ENCODE measurements around the gene BLCAP.

Gene BLCAP

DNA sequence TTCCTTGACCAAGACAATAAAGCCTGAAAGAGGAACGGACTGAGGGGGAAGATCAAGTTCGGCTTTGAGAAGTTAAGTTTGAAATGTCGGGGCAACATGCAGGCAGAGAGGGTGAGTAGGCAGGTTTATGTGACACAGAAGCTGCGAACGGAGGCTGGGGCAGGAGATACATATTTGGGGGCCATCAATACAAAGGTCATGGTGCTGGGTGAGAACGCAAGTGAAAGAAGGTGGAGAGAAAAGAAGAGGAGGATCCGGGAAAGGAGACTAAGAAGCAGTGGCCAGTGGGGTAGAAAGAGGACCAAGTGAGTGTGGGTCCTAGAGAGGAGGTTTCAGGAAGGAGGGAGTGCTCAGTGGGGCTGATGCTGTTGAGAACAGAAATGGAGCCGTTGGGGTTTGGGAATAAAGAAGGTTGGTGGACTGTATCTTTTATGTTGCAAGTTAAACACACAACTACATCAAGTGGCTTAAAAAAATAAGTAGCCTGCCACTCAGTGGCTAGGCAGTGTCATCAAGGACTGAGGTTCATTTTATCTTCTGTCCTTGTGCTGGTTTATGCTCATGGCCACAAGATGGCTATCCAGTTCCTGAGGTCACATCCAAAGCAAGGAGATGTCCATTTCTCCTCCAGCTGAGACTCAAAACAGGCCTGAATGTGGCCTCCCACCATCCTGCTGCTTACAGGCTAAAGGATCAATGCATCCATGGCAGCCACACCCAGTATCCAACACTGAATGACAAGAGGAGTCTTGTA lies 1.7 kb upstream of the BLCAP start:
- DNase-seq (ENCODE audit: low spot score) = no peak

GRCh38 chr20:37528446-37529213 lies 954 bp upstream of the BLCAP start:
- no peak for DNase-seq (ENCODE audit: low spot score)

- peak; percentile 14 for DNase-seq (ENCODE audit: low spot score)
Observed at GRCh38 chr20:37526839-37527637, 638 bp downstream of the BLCAP start.

- peak; percentile 46 for DNase-seq (ENCODE audit: low spot score)
Observed at GRCh38 chr20:37526238-37526838, 1.3 kb downstream of the BLCAP start.

DNA sequence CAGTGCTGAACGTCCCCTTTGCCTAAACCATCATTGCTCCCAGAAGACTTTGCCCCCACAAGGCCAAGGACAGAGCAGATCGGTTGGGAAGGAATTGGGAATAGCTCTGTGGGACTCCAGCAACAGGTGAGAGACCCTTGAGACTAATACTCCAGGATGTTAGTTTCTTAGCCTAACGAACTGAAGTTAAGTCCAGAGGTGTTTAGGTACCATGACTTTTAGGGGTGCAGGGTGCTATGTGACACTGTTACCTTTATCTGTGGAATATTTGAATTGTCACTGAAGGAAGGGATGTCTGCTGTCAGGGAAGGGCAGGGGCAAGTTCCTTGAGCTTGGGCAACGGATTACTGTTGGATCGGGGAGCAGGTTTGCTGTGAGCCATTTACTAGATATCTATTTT lies 1.9 kb downstream of the BLCAP start:
- no peak for DNase-seq (ENCODE audit: low spot score)

GRCh38 chr20:37524859-37525708 lies 2.6 kb downstream of the BLCAP start:
- no peak for DNase-seq (ENCODE audit: low spot score)

DNA sequence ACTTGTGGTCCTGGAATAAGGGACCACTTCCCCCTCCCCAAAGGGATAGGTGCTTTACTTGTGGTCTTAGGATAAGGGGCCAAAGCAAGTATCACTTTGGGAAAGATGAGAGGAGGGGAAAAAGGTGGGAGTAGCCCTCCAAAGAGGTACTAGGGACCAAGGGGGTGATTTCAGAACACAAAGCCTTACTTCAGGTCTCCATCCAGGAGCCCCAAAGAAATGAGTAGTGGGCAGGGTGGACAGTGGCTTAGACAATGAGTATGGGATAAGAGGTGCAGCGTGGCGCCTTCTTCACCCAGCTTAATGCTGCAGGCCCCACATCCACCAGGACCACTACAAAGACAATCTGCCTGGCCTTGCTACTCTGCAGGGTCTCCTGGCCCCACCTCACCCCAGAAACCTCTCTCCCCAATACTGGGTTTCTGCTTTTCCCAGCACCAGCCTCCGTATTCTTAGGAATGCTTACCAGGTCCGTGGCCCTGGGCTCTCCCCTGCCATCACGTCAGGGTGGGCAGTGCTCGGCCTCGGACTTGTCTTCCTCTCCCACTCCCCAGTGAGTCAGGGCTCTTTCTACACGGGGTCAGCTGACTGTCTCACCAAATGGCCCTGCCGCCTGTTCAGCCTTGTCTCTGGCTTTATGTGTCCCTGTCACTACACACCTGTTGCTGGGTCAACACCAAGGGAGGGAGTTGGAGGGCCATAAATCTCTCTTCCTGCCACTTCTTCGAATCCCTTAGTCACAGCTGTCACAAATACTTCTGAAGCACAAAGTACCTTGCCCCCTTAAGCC lies 3.6 kb downstream of the BLCAP start:
- no peak for DNase-seq (ENCODE audit: low spot score)

- no peak for DNase-seq (ENCODE audit: low spot score)
Observed at GRCh38 chr20:37523012-37523391, 4.7 kb downstream of the BLCAP start.

DNA sequence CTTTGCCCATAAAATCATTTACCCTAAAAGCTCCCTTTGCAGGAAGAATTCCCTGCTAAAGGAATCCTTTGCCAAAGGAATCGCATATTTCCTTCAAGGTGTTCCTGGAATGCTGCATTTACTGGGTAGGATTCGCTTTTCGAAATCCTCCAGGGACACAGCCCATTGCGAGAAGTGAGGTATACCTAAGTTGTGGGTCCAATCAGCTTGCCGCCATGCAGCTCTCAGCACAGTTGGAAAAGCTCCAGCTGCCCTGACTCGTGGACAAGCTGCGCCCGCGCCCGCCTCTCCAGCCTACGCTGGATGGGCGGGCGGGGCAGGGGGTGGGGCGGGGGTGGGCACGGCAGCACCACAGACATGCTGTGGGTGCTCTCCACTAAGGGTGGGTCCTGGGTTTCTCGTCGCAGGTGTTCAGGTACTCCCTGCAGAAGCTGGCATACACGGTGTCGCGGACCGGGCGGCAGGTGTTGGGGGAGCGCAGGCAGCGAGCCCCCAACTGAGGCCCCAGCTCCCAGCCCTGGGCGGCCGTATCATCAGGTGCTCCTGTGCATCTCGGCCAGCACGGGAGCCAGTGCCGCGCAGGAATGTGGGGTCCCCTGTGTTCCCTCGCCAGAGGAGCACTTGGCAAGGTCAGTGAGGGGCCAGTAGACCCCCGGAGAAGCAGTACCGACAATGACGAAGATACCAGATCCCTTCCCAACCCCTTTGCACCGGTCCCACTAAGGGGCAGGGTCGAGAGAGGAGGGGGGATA lies 5.2 kb downstream of the BLCAP start:
- no peak for DNase-seq (ENCODE audit: low spot score)

GRCh38 chr20:37521061-37521771 lies 6.5 kb downstream of the BLCAP start, which contains the start of gene NNAT:
NNAT (plus strand) TSS chr20:37521250; CDS start chr20:37521332, 82 bp downstream.
- no peak for DNase-seq (ENCODE audit: low spot score)

DNA sequence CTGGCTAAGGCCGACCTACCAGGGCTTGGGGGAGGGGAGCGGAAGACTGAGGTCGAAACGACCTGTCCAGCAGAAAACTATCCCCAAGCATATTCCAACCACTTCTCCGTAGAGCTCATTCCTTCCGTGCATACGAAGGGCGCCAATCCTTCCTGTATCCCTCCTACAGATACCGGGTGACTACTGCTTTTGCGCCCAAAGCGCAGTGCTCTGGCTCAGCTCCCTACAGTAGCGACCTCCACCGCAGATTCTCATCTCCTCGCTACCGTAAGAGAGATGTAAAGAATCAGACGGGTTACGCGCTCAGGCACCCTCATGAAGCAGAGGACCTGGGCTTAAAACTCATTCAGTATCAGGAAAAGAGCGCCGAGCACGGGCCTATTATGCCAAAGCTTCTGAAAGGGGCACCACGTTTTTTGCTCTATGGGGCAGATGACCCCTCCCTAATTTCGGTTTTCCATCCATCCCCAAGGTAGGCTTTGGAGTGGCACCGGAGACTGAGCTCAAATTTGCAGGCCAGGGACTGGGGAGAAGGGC lies 7.2 kb downstream of the BLCAP start:
- DNase-seq (ENCODE audit: low spot score) = no peak

DNA sequence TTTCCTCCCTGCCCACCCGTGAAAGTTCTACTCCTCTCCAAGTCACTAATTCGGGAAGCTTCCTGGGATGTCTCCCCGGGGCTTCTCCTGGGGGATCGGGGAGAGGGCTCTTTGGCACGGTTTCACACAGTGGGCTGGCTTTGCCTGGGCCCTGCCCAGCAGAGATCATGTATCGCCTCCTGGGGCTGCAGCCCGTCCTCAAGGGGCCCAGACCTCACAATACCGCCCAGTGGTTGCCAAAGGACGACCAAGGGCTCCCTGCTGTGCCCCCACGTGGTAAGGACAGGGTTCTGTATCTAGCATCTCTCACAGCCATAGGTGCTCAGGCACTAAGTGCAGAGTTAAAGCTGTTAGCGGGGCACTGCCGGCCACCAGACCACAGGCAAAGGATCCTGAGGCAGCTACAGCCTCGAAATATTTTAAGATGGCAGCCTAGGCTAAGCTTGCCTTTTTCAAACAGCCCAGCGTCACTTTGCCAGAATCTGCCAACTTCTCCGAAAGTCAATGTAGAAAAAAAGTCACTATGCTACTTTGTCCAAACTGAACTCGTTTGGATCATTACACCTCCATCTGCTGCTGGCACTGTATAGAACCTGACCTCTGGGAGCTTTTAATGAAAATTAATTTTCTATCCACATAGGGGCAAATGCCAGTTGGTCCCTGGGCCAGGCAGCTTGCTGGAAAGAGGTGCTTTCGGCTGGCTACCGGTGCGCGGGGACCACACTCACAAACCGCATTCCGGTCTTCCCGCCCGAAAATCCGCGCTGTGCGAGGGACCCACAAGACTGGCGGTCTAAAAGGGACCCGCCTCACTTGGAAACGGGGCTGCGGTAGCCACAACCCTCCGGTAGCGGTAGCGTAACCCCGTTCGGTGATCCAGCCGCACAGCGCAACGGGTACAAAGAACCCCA lies 7.9 kb downstream of the BLCAP start:
- peak; percentile 28 for DNase-seq (ENCODE audit: low spot score)

GRCh38 chr20:37518606-37519507 lies 8.8 kb downstream of the BLCAP start:
- no peak for DNase-seq (ENCODE audit: low spot score)

DNA sequence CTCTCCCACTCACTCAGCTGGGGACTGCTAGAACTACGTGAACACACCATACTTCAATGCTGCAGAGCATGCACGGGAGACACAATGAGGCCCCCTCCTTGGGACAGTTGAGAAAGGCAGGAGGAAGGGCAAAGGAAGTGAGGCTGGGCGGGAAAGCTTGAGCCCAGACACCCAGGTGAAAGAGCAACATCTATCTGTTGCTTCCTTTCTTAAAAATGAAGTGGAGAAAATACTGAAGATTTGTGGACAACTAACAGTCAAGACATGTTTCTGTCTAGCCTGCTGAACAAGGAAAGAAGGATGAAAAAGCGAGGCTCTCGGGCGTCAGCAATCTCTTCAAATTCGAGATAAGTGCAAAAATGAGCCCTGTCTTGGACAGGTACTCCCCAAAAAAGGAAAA lies 9.6 kb downstream of the BLCAP start:
- no peak for DNase-seq (ENCODE audit: low spot score)

- no peak for DNase-seq (ENCODE audit: low spot score)
Observed at GRCh38 chr20:37516811-37517750, 10.6 kb downstream of the BLCAP start.
